Lung (tissue), 12 donors: ENCODE data around the gene DUSP14. TPM values are rescaled to one million over a fixed set of nuclear protein-coding genes. Genes with fewer than 3 reads are reported as not detected.

Experiments
- ATAC-seq: fragments of 200-7000 bp; cut with Tn5 transposase; one replicate; pipeline ENCODE4 v1.9.1; 2020; ENCODE audit warnings: moderate number of reproducible peaks; ENCODE audit not compliant: insufficient read depth, low FRiP score
- DNase-seq, 3 donors: peaks; one replicate each; pipeline ENCODE4 v3.0.0-alpha.2; 2013 to 2017
- H3K27ac ChIP-seq, 2 donors: one replicate each; pipeline ENCODE4 v1.5.1; 2013; ENCODE audit warnings: mild to moderate bottlenecking in 2 of 2, moderate library complexity in 2 of 2, control low read depth in 1 of 2, inconsistent platforms in 1 of 2, low read depth in 1 of 2, low read length in 1 of 2
- H3K27me3 ChIP-seq, 3 donors: one replicate each; pipeline ENCODE4 v1.5.1; 2013; ENCODE audit warnings: low read length in 2 of 3; ENCODE audit not compliant: control insufficient read depth in 3 of 3, insufficient read depth in 3 of 3
- H3K36me3 ChIP-seq, 4 donors: one replicate each; pipeline ENCODE4 v1.5.1; 2013; ENCODE audit warnings: low read length in 4 of 4, mild to moderate bottlenecking in 1 of 4, moderate library complexity in 1 of 4; ENCODE audit not compliant: control insufficient read depth in 4 of 4, insufficient read depth in 4 of 4
- H3K4me1 ChIP-seq, 5 donors: one replicate each; pipeline ENCODE4 v1.5.1; 2013; ENCODE audit warnings: low read length in 5 of 5, mild to moderate bottlenecking in 2 of 5, moderate library complexity in 1 of 5; ENCODE audit not compliant: control insufficient read depth in 5 of 5, insufficient read depth in 5 of 5
- H3K4me3 ChIP-seq: one replicate; pipeline ENCODE4 v1.5.1; 2013; ENCODE audit warnings: mild to moderate bottlenecking, control low read depth, moderate library complexity
- H3K9ac ChIP-seq, 2 donors: one replicate each; pipeline ENCODE4 v1.5.1; 2013; ENCODE audit warnings: low read length in 2 of 2, control low read depth in 1 of 2; ENCODE audit not compliant: insufficient read depth in 1 of 2
- H3K9me3 ChIP-seq, 4 donors: one replicate each; pipeline ENCODE4 v1.5.1; 2013; ENCODE audit warnings: low read length in 3 of 4, mild to moderate bottlenecking in 1 of 4, moderate library complexity in 1 of 4; ENCODE audit not compliant: control insufficient read depth in 4 of 4, insufficient read depth in 3 of 4
- CTCF ChIP-seq: IDR thresholded peaks from 2 replicates; pipeline ENCODE4 v1.5.1; 2012; ENCODE audit warnings: mild to moderate bottlenecking; ENCODE audit errors: control extremely low read depth, extremely low read depth
- WGBS, 2 donors: extraction: QIAGEN DNeasy Blood & Tissue Kit; methylation state at CpG; one replicate each; pipeline ENCODE4 v1.1.7; 2013; 5-methylcytosine and 5-hydroxymethylcytosine counted together
- polyA plus RNA-seq, 2 donors: library from polyadenylated mRNA; stranded (reverse); fragments of 200-250 nt; gene quantifications; one replicate each; pipeline ENCODE4 v1.2.1, GENCODE V29; 2013
- total RNA-seq, 2 donors: library from RNA; depleted of rRNA in 1 of 2; stranded (reverse); fragments of >200 nt in 1 of 2; gene quantifications; one replicate each; pipeline ENCODE4 v1.2.1, GENCODE V29; 2014 to 2021
- donor health status: control.
- donor health status: control.
- donor health status: Bipolar disorder and iron deficiency.
- donor health status: healthy.
- donor health status: DM: yes; HTN: yes; CAD: no.

DUSP14 gene
- total and polyA plus RNA-seq, 4 donors = 7.4 to 15.7 (median 10.4) TPM

- H3K9ac ChIP-seq = peak overlapping the region in 1 of 2 donors; percentile 23
- peaks cover 3 to 30% (median 6%) of the 10 kb centered on the region in 5 donors for H3K4me1 ChIP-seq
- no peak for ATAC-seq
- TF ChIP-seq CTCF = no peak
- no peaks in the 10 kb centered on the region for H3K27me3 ChIP-seq
- no peak overlapping the region for H3K4me3 ChIP-seq
- H3K36me3 ChIP-seq = no peaks in the 10 kb centered on the region
- no peak overlapping the region for H3K27ac ChIP-seq
- no peaks in the 10 kb centered on the region for H3K9me3 ChIP-seq
- no peak for DNase-seq
- WGBS, 2 donors = 74% methylated on average over 4 of the region's 4 CpGs
Measured at GRCh38 chr17:37492167-37492566, 2.5 kb downstream of the DUSP14 start.

GRCh38 chr17:37493249-37494027 lies 3.7 kb downstream of the DUSP14 start:
- no peak for DNase-seq
- Histone ChIP-seq H3K4me1 (peaks cover 0 to 22% (median 4%) of the 10 kb centered on the region in 5 donors), H3K4me3 (no peak overlapping the region), H3K36me3 (no peaks in the 10 kb centered on the region), H3K9me3 (no peaks in the 10 kb centered on the region), H3K27ac (no peak overlapping the region), H3K27me3 (no peaks in the 10 kb centered on the region), H3K9ac (no peak overlapping the region)
- ATAC-seq = no peak
- no peak for TF ChIP-seq CTCF
- WGBS, 2 donors = 73 to 90% methylated on average over 2 of the region's 2 CpGs

GRCh38 chr17:37494401-37494831 lies 4.7 kb downstream of the DUSP14 start:
- DNase-seq = no peak
- H3K9ac ChIP-seq = no peak overlapping the region
- no peaks in the 10 kb centered on the region for H3K9me3 ChIP-seq
- no peaks in the 10 kb centered on the region for H3K36me3 ChIP-seq
- no peak for TF ChIP-seq CTCF
- WGBS, 2 donors = 75 to 85% methylated on average over 3 of the region's 3 CpGs
- no peaks in the 10 kb centered on the region for H3K27me3 ChIP-seq
- peaks cover 0 to 15% (median 3%) of the 10 kb centered on the region in 5 donors for H3K4me1 ChIP-seq
- no peak for ATAC-seq
- H3K4me3 ChIP-seq = no peak overlapping the region
- H3K27ac ChIP-seq = no peak overlapping the region
